LHCN-M2 (cell line): ENCODE measurements around the gene ADGRD2. TPM values are rescaled to one million over a fixed set of nuclear protein-coding genes. Genes with fewer than 3 reads are reported as not detected.

Experiments
- DNase-seq: peaks from one replicate; pipeline ENCODE4 v3.0.0-alpha.2; 2012; ENCODE audit warnings: low read depth
- total RNA-seq: library from RNA; depleted of rRNA; stranded (reverse); fragments of >200 nt; gene quantifications from 2 replicates; pipeline ENCODE4 v1.2.3, GENCODE V29; 2014

ADGRD2 gene
- total RNA-seq, 1 experiment from 2014 or later, result not detected

DNA sequence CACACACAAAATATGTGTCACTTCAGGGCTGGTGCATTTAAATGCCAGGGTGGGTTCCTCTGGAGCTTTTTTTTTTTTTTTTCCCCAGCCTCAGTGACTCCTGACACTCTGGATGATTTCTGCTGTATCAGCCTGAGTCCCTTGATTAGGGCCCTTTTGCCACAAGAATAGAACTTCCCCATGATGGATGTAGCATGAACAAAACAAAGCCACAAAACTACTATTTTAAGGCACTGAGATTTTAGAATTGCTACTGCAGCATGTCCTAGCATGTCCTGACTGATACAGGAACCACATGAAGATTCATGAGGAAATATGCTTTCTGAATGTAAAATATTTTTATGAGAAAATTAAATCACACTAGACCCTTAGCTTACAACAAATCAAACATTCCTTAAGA is 13.9 kb upstream of the ADGRD2 start:
- no peak for DNase-seq

DNA sequence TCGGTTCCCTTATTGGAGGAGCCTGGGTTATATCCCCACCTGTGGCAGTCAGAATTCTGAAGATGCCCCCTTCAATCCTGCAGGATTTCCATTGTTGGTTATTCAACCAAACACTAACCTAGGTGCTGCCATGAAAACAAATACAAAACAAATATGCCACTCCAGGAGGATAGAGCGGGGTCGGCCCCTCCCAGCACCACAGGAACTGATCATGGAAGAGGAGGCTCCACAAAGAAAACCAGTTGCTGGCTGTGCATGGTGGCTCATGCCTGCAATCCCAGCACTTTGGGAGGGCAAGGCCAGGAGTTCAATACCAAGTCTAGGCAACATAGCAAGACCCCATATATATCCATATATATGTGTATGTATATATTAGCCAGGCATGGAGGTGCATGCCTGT is 13.2 kb upstream of the ADGRD2 start:
- no peak for DNase-seq

DNA sequence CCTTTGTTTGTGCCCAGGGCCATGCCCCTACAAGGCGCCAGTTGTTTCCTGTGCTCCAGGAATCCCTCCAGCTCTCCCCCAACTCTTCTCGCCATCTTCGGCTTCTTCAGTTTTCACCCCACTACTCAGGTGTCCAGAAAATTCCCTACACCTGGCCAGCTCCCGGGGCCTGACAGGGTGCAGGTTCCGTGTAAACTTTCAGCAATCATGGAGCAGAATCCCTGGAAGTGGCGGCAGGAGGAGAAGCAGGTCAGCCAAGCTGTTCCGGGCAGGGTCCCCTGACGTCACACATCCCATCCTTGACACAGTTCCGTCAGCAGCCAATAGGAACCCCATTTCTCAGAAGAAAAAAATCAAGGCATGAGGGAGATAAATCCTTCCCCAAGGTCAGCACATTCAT is 12.2 kb upstream of the ADGRD2 start:
- no peak for DNase-seq

DNA sequence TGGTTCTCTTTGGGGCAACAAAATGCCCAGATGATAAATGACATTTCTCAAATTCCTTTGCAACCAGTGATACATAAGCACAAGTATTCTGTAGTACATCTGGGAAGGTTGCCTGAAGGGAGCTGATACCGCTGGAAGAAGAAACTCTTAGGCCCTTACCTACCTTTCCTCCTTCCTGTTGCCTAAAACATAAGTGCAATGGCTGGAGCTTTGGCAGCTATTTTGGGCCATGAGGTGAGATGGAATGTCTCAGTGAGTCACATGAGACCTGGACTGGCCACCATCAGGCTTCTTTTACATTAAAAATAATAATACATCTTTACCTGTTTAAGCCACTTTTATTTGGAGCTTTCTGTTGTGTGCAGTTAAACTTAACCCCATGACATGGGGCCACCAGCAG is 11.2 kb upstream of the ADGRD2 start:
- no peak for DNase-seq

DNA sequence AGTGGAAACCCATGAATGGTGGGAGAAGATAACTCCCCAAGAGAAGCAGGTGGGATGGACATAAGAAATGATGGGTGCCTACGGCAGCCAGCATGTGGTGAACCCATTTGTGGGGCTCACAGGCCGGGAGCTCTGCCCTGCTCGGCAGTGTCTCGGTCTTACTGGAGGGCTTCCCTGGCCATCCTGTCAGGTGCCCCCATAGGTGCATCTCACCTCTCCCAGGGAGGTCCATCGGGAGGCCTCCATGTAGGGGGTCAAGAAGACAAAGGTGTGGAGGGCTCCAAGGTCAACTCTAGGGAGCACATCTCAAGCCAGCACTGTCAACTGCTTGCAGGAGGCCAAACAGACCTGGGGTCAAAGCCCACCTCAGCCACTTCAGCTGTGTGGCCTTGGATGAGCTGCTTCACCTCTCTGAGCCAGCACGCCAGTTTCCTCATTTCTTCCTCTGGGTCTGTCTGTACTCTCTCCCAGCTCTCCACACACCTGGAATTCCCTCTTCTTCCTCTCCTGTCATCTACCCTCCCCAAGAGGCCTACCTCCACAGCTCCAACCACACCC is 10.5 kb upstream of the ADGRD2 start:
- no peak for DNase-seq

DNA sequence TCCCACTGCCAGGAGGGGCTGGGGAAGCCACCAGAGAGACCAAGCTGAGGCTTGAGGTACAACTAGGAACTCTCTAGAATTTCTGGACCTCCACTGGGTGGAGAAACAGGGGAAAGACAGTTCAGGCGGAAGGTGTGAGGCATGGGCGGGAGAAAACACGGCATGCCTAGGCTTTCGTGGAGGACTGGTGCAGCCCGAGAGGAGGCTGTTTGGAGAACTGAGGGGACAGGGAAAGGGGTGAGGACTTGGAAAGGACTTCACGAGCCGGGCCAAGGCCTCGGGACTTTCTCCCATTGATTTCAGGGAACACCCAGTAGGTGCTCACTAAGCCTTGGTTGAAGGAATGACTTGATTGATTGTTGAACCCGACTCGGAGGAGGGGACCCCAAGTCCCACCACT is 9.5 kb upstream of the ADGRD2 start:
- DNase-seq, result no peak

DNA sequence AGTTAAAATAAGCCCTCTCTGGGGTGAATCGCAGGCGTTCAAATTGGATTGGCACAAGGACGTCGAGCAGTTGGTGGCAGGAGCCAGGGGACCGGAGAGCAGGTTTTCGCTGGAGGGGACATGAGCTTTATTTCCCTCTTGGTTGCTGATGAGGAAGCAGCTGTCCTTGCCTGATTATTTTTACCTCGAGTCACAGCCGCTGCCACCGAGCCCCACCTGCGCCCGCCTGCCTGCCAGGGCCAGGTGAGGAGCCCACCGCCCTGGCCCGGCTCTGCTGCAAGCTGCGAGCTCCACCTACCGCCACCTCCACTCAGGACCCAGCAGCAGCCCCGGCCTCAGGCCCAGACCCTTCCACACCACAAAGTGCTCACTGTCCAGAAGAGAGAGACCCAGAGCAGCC is 9.0 kb upstream of the ADGRD2 start:
- no peak for DNase-seq

DNA sequence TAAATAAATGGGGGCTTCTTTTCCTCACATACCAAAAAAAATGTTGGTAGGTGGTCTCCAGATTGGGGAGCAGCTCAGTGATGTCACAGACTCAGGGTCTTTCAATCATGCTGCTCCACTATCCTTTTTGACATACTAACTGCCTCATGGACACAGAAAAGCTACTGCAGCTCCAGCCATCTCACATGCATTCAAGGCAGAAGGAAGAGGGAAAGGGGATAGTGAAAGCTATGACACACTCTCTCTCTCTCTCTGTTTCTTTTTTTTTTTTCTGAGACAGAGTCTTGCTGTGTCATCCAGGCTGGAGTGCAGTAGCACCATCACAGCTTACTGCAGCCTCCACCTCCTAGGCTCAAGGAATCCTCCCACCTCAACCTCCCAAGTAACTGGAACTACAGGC is 7.9 kb upstream of the ADGRD2 start:
- no peak for DNase-seq

DNA sequence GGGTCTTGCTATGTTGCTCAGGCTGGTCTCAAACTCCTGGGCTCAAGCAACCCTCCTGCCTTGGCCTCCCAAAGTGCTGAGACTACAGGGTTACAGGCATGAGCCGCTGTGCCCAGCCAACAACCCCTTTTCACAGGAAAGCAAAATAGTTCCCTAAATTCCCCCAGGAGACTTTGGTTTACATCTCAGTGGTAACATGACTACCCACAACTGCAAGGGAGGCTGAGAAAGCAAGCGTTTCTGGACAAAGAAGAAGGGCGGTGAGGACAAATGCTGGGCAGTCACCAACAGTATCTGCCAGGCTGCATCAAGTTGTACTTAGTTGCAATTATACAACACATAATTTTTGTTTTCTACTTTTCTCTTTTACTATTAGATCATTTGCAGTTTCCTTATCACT is 7.4 kb upstream of the ADGRD2 start:
- DNase-seq, result no peak

DNA sequence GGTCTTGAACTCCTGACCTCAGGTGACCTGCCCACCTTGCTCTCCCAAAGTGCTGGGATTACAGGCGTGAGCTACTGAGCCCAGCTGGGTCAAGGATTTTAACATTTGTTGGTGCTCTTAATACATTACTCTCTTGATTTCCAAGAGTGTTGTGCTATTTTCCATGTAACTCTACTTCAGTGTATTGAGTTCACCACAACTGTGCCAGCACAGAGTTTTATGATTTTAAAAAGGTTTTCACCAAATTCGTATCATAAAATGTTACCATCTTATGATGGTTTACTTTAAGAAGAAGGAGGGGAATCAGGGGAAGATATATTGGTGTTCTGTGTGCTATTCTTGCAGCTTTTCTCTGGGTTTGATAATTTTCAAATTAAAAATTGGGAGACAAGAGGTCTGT is 6.6 kb upstream of the ADGRD2 start:
- DNase-seq, result no peak

DNA sequence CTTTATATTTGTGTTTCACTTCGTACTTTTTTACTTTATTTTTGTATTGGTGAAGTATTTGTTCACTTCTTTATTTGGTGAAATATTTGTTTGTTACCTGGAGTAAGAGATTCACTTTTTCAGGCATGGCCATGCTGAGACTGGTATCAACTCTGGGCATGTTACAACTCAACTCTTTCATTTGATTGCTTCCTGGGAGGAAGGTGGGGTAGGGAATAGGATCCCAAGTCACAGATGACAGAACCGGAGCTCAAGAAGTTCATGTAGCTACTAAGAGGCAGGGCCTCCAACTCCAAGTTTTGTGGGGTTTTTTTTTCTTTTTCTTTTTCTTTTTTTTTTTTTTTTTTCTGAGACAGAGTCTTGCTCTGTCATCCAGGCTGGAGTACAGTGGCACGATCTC is 6.1 kb upstream of the ADGRD2 start:
- DNase-seq, result no peak

DNA sequence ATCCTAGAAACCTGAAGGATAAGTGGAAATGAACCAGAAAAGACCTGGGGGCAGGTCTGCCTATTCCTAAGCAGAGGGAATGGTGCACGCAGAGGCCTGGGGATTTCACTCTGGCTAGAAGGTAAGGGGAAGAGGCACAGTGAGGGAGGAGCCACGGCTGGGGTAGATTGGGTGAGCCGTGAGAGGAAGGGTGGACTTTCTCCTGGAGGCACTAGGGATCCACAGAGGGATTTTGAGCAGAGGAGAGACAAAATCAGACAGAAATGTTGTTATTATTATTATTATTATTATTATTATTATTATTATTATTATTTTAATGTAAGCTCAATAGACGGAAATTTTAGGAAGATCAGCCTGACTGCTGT is 3.0 kb upstream of the ADGRD2 start:
- DNase-seq, result no peak

DNA sequence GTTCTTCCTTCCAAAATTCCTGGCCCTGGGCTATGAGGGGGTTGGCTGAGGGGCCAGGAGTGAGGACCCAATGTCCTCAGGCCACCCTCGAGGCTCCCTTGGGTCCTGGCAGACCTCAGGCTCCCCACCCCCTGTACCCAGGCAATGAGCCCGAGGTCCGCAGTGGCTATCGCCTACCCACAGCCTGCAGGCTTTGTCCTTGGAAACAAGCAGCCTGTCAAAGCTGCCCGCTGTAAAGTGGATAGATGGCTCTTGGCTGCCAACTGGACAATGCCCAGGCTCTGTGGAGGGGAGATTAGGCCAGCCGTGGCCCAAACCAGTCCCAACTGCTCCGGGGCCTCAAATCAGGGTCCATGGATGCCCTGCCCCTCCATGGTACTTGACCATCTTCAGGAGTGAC is 2.2 kb upstream of the ADGRD2 start:
- no peak for DNase-seq

DNA sequence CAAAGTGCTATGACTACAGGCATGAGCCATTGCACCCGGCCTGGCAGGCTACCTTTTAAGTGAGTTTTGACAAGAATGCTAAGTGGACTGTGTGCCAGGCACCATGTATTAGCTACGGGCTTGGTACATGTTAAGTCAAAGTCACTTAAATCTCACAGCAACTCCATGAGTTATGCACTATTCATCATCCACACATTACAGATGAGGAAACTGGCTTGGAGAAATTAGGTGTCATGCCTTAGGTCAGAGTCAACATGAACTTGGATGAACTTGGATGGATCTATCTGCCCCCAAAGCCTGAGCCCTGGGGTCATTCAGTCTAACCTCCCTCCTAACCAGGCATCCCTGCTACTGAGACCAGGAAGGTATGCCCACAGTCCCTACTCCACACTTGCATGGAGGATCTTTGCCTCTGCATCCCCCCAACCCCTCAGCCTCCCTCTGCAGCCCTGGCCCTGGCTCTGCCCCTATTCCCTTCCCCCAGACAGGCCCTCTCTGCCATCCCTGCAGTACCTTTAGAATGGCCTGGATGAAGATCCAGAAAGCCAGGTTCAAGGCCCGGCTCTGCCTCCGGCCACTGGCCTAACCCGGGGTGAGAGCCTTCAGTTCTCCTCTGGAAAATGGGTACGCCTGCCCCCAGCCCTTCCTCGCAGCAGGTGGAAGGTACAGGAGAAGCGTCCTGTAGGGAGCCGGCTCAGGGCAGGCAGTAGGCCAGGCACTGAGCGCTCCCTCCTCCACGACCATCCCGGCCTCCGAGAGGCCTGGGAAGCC is 685 bp upstream of the ADGRD2 start:
- no peak for DNase-seq

DNA sequence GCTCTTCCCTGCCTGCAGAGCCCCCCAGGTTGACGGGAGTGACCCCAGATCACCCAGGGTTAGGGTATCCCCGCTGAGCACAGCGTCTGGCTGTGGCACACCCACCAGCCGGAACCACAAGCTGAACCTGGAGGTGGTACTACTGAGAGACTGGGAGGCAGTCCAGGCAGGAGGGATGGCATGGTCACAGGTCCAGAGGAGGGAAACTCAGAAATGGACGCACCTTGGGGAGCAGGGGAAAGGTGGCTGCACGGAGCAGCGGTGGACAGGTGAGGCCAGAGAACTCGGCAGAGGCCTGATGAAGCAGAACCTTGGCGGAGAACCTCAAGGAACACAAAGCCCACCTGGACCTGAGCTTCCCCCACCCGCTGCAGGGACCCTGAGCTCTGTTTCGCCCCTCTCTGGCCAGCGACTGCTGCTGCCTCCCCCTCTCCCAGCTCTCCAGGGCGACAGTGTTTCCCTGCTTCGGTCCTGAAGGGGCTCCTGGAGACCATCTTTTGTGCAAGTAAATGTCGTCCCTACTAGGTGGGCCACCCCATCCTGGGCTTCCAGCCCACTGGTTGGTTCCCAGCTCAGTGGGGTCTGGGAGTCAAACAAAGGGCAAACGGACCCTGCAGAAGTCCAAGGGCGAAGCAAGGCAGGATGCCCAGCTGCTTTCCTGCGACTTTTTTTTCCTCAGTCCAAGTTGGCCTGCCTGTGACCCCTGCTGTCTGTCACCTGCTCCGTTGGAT is 845 bp downstream of the ADGRD2 start:
- no peak for DNase-seq

DNA sequence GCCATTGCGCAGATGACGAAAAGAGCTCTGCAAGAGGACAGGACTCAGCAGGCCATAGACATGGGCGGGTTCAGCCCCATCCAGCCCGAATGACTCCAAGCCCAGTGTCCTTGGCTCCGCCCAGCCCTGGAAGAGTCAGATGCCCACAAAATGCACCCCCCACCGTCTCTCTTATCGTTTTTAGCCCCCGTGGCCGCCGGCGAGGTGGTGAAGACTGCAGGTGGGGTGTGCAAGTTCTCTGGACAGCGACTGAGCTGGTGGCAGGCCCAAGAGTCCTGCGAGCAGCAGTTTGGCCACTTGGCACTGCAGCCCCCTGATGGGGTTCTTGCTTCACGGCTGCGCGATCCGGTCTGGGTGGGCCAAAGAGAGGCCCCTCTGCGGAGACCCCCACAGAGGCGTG is 2.1 kb downstream of the ADGRD2 start:
- no peak for DNase-seq

DNA sequence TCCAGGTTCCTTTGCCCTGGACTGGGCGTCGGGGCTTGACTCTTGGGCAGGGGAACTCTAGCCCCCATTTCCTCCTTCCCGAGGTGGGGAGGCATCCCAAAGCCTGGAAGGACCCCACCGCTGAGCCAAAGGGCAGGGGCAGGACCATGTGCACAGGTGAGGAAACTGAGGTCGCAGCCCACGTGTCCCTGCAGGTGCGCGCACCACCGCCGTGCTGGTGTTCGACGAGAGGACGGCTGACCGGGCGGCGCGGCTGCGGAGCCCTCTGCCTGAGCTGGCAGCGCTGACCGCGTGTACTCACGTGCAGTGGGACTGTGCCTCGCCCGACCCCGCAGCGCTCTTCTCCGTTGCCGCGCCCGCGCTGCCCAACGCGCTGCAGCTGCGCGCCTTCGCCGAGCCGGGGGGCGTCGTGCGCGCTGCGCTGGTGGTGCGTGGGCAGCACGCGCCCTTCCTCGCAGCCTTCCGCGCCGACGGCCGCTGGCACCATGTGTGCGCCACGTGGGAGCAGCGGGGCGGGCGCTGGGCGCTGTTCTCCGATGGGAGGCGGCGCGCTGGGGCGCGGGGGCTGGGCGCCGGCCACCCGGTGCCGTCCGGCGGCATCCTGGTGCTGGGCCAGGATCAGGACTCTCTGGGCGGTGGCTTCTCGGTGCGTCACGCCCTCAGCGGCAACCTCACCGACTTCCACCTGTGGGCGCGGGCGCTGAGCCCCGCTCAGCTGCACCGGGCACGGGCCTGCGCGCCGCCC is 2.8 kb downstream of the ADGRD2 start:
- DNase-seq, result no peak

DNA sequence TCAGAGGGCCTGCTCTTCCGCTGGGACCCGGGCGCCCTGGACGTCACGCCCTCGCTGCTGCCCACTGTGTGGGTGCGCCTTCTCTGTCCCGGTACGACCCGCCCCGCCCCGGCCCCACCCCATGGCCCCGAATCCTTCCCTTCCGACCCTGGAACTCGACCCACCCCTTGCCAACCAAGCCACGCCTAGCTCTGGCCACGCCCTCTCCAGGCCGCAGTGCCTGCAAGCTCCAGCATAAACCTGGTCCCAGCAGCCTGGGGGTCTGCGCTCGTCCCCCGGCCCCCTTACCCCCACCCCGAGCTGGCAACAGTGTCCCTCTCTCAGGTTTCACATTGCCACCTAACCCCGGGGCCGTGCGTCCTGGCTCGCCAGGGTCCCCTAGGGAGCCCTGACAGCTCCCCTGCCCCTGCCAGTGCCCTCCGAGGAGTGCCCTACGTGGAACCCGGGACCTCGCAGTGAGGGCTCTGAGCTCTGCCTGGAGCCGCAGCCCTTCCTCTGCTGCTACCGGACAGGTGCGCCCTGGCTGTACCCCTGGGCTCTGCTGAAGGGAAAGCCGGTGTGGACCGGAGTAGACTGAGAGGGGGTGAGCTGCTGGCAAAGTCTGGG is 3.4 kb downstream of the ADGRD2 start:
- no peak for DNase-seq

DNA sequence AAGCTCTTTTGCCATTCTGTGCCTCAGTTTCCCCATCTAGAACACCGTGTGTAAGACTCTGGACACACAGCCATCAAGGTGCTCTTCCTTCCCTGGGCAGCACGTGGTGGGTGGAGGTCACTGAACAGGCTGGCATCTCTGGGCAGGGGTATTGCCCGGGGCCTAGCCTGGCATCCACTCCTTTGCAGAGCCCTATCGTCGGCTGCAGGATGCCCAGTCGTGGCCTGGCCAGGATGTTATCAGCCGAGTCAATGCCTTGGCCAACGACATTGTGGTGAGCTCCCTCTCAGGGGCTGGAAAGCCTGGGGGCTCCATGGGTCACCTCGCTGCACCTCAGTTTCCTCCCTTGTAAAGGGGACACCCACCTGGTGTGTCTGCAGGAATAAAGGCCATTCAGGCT is 4.0 kb downstream of the ADGRD2 start:
- DNase-seq, result no peak

DNA sequence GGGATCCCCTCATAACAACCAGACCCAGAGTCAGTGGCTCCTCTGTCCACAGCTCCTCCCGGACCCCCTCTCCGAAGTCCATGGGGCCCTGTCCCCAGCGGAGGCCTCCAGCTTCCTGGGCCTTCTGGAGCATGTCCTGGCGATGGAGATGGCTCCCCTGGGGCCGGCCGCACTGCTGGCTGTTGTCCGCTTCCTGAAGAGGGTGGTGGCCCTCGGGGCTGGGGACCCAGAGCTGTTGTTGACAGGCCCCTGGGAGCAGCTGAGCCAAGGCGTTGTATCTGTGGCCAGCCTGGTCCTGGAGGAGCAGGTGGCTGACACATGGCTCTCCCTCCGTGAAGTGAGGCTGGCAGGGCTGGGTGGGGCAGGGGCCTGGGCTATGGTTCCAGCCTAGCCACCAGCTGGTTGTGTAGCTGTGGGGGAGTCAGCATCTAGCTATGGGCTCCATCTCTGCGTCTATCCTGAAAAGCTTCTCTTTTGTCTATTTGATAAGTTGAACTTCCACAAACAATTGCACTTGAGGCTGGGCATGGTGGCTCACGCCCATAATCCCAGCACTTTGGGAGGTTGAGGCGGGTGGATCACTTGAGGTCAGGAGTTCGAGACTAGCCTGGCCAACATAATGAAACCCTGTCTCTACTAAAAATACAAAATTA is 4.7 kb downstream of the ADGRD2 start:
- DNase-seq, result no peak

DNA sequence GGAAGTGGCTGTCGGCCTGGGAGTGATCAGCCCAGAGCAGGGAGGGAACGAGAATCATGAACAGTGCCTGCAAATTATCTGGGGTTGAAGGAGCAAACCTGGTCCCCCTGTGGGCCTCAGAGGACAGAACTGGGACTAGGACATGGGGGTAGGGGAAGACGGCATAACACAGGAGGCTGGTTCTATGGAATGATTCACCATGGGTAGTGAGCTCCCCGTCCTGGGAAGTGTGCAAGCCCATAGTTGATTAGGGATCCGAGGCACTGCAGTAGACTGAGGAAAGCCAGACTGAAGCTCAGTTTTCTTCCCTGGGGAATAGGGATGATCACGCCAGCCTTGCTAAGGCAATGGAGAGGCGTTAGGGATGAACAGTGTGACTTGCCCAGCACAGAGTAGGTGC is 5.6 kb downstream of the ADGRD2 start:
- DNase-seq, result no peak
